OCI-LY7 (cell line): ENCODE measurements around the gene BIRC5.

Source experiments
- CTCF ChIP-seq: fragments of 200-600 bp; sonication (generic); conservative IDR thresholded peaks from 2 replicates; pipeline ENCODE4 v1.5.1; 2014; ENCODE audit warnings: mild to moderate bottlenecking, antibody characterized with exemption, low read length, moderate library complexity, mixed read lengths
- EZH2phosphoT487 ChIP-seq: fragments of 200-600 bp; sonication (generic); IDR thresholded peaks from 2 replicates; pipeline ENCODE4 v1.6.1; 2018; ENCODE audit warnings: low read depth, borderline replicate concordance, mild to moderate bottlenecking, mixed run types, antibody characterized with exemption, low read length, moderate library complexity, mixed read lengths

- no peak for TF ChIP-seq CTCF
- no peak for TF ChIP-seq EZH2phosphoT487
These were observed 39.6 kb upstream of the BIRC5 start for GRCh38 chr17:78174346-78174869.
